ENCODE measurements around the gene STON2. TPM values are rescaled to one million over a fixed set of nuclear protein-coding genes. Genes with fewer than 3 reads are reported as not detected.

STON2 gene
- total and polyA plus RNA-seq, 2 of the 13 experiments (the other 11 are each of a cell fraction or from before 2014, with no cell fraction given), result 2.1 to 11.0 TPM

GRCh38 chr14:81329640-81330381 lies 70.3 kb downstream of the STON2 start:
- 78% methylated on average over 9 of the region's 9 CpGs for WGBS (ENCODE audit: low lambda C conversion rate)
- H3K27ac ChIP-seq (ENCODE audit: extremely low read length, insufficient read depth, low read length), result no peak overlapping the region
- H3K79me2 ChIP-seq (ENCODE audit: insufficient read depth, low read length), result no peaks in the 10 kb centered on the region
- no TSS peak for BruUV-seq (replicated peaks)
- no peaks in the 10 kb centered on the region for H3K27me3 ChIP-seq (ENCODE audit: control insufficient read depth in 1 of 2, insufficient read depth in 2 of 2, low read length in 2 of 2)
- CTCF ChIA-PET (ENCODE audit: low intra/inter-chr PET ratio, low total read pairs), result no interaction called here
- DNase-seq (ENCODE audit: low spot score) (no peak), FAIRE-seq (no peak), ATAC-seq (no peak)
- no peak overlapping the region for H3K9ac ChIP-seq (ENCODE audit: insufficient read depth, low read depth, low read length)
- H3K4me3 ChIP-seq (replicated peaks in 1 of 3; ENCODE audit: insufficient read depth in 1 of 3, low read depth in 2 of 3, low read length in 3 of 3), result no peak overlapping the region
- H3K9me3 ChIP-seq (ENCODE audit: low read length), result no peaks in the 10 kb centered on the region
- intact Hi-C loops (cut with micrococcal nuclease; ENCODE audit: unreplicated experiment), result no loop called here
- H4K20me1 ChIP-seq (ENCODE audit: insufficient read depth, low read length), result no peaks in the 10 kb centered on the region
- no peaks in the 10 kb centered on the region for H3K36me3 ChIP-seq (replicated peaks in 1 of 2; ENCODE audit: control insufficient read depth in 1 of 2, insufficient read depth in 2 of 2, low read length in 2 of 2)
- in situ Hi-C loops (cut with HindIII; ENCODE audit: extremely low pct_ligation_motif_present, low pct_unique_long_range_greater_than_20kb), result no loop called here
- H3K4me2 ChIP-seq (ENCODE audit: low read depth, low read length), result no peak overlapping the region
- POLR2A ChIA-PET, result no interaction called here
- H2AFZ ChIP-seq (ENCODE audit: low read length), result no peak overlapping the region
- H3K4me1 ChIP-seq (ENCODE audit: insufficient read depth, low read length), result peaks cover 2% of the 10 kb centered on the region; the same call in 1 of the 2 replicates
- TF ChIP-seq MAFF (IDR thresholded peaks at IDR 0.05; ENCODE audit: low read depth, low read length) (peak; percentile 50), NR2F1 (CRISPR knock-in tag; IDR thresholded peaks at IDR 0.05) (no peak), MAFK (conservative IDR thresholded peaks at IDR 0.05 in 1 of 2, IDR thresholded peaks at IDR 0.05 in 1 of 2; ENCODE audit: low read length in 2 of 2) (peak; percentile 31 to 65; a peak in 3 of 4 replicates)

GRCh38 chr14:81326451-81326850 lies 73.7 kb downstream of the STON2 start:
- no peak for ATAC-seq
- no peak overlapping the region for H3K27ac ChIP-seq (ENCODE audit: extremely low read length, insufficient read depth, low read length)
- DNase-seq (ENCODE audit: low spot score), result no peak
- no peaks in the 10 kb centered on the region for H3K36me3 ChIP-seq (replicated peaks in 1 of 2; ENCODE audit: control insufficient read depth in 1 of 2, insufficient read depth in 2 of 2, low read length in 2 of 2)
- no peak for FAIRE-seq
- intact Hi-C loops (cut with micrococcal nuclease; ENCODE audit: unreplicated experiment), result no loop called here
- no peak overlapping the region for H3K4me2 ChIP-seq (ENCODE audit: low read depth, low read length)
- H2AFZ ChIP-seq (ENCODE audit: low read length), result no peak overlapping the region
- ChIA-PET POLR2A (no interaction called here), CTCF (ENCODE audit: low intra/inter-chr PET ratio, low total read pairs) (no interaction called here)
- no peaks in the 10 kb centered on the region for H3K79me2 ChIP-seq (ENCODE audit: insufficient read depth, low read length)
- TF ChIP-seq ZNF263 (CRISPR knock-in tag; IDR thresholded peaks at IDR 0.05) (no peak), TBX3 (IDR thresholded peaks at IDR 0.05; ENCODE audit: borderline replicate concordance) (no peak)
- H3K9me3 ChIP-seq (ENCODE audit: low read length), result no peaks in the 10 kb centered on the region
- WGBS (ENCODE audit: low lambda C conversion rate), result 91% methylated on average over 2 of the region's 2 CpGs
- no peaks in the 10 kb centered on the region for H3K27me3 ChIP-seq (ENCODE audit: control insufficient read depth in 1 of 2, insufficient read depth in 2 of 2, low read length in 2 of 2)
- no TSS peak for BruUV-seq (replicated peaks)
- H3K9ac ChIP-seq (ENCODE audit: insufficient read depth, low read depth, low read length), result no peak overlapping the region
- H3K4me1 ChIP-seq (ENCODE audit: insufficient read depth, low read length), result peaks cover 12% of the 10 kb centered on the region
- no peaks in the 10 kb centered on the region for H4K20me1 ChIP-seq (ENCODE audit: insufficient read depth, low read length)
- in situ Hi-C loops (cut with HindIII; ENCODE audit: extremely low pct_ligation_motif_present, low pct_unique_long_range_greater_than_20kb), result no loop called here
- no peak overlapping the region for H3K4me3 ChIP-seq (replicated peaks in 1 of 3; ENCODE audit: insufficient read depth in 1 of 3, low read depth in 2 of 3, low read length in 3 of 3)
